HG03432 (cell line): ENCODE results near the gene NME3.
"Not testable (repeated sequence)": the region's sequence is repeated elsewhere in the genome, so short reads cannot be mapped to it uniquely, and the experiment has no call there.

Source experiments
- ATAC-seq: cut with Tn5 transposase; IDR thresholded peaks from one replicate; pipeline ENCODE4 v1.9.1; 2021; ENCODE audit warnings: mild to moderate bottlenecking, moderate library complexity; ENCODE audit not compliant: unreplicated experiment

The NME3 gene

GRCh38 chr16:1754204-1754603 lies 17.1 kb downstream of the NME3 start:
- ATAC-seq: no peak

GRCh38 chr16:1752853-1753252 lies 18.5 kb downstream of the NME3 start:
- no peak for ATAC-seq

- no peak for ATAC-seq
Measured at GRCh38 chr16:1751946-1752345, 19.4 kb downstream of the NME3 start.

- ATAC-seq: no peak
Measured at GRCh38 chr16:1749152-1750117, 21.9 kb downstream of the NME3 start.

GRCh38 chr16:1747934-1748333 lies 23.4 kb downstream of the NME3 start:
- ATAC-seq: no peak

- no peak for ATAC-seq
Measured at GRCh38 chr16:1746693-1747195, 24.6 kb downstream of the NME3 start.

- ATAC-seq: no peak
Measured at GRCh38 chr16:1745900-1746692, 25.2 kb downstream of the NME3 start.

GRCh38 chr16:1745181-1745899 lies 26.0 kb downstream of the NME3 start:
- ATAC-seq: no peak

GRCh38 chr16:1744338-1744840 lies 27.0 kb downstream of the NME3 start:
- ATAC-seq: no peak

GRCh38 chr16:1743376-1744337 lies 27.7 kb downstream of the NME3 start:
- ATAC-seq: no peak

GRCh38 chr16:1741553-1742165 lies 29.7 kb downstream of the NME3 start:
- no peak for ATAC-seq

GRCh38 chr16:1740781-1741490 lies 30.4 kb downstream of the NME3 start:
- ATAC-seq: no peak

- no peak for ATAC-seq
Measured at GRCh38 chr16:1740234-1740633, 31.1 kb downstream of the NME3 start.

- no peak for ATAC-seq
Measured at GRCh38 chr16:1734816-1735215, 36.5 kb downstream of the NME3 start.

- no peak for ATAC-seq
Measured at GRCh38 chr16:1734123-1734522, 37.2 kb downstream of the NME3 start.

GRCh38 chr16:1732551-1732987 lies 38.8 kb downstream of the NME3 start:
- ATAC-seq: not testable (repeated sequence)

- ATAC-seq: no peak
Measured at GRCh38 chr16:1732071-1732470, 39.3 kb downstream of the NME3 start.

GRCh38 chr16:1731603-1732002 lies 39.7 kb downstream of the NME3 start:
- no peak for ATAC-seq

- no peak for ATAC-seq
Measured at GRCh38 chr16:1731073-1731472, 40.3 kb downstream of the NME3 start.
